ENCODE results near the gene ELOVL2. TPM values are rescaled to one million over a fixed set of nuclear protein-coding genes. Genes with fewer than 3 reads are reported as not detected.

The ELOVL2 gene
- total and polyA plus RNA-seq, 7 donors = 0.16 to 0.83 (median 0.41) TPM; not detected in 2

DNA sequence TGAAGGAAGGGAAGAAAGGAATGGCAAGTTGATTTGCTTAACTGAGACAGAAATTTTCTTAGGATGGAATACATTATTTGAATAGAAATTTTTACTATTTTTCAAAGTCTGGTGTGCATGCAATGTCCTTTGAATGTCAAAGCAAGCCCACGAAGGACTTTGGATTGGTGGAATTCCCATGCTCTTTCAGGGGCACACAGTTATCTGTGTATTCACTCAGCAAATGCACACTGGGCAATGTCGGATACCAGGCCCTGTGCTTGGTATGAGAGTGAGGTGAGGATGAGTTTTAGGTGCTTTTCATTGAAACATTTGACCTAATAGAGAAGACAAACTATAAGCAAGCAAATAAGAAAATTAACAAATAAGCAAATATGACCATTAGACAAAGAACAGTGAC, 83.9 kb downstream of the ELOVL2 start:
- DNase-seq = no peak
- Histone ChIP-seq H3K27ac (no peak overlapping the region), H3K4me3 (no peak overlapping the region), H3K36me3 (no peaks in the 10 kb centered on the region), H3K4me1 (no peaks in the 10 kb centered on the region), H3K9me3 (no peaks in the 10 kb centered on the region), H3K27me3 (no peaks in the 10 kb centered on the region)
- WGBS, 2 donors = 83 to 88% methylated on average over 2 of the region's 2 CpGs
- TF ChIP-seq, protein P1, sequence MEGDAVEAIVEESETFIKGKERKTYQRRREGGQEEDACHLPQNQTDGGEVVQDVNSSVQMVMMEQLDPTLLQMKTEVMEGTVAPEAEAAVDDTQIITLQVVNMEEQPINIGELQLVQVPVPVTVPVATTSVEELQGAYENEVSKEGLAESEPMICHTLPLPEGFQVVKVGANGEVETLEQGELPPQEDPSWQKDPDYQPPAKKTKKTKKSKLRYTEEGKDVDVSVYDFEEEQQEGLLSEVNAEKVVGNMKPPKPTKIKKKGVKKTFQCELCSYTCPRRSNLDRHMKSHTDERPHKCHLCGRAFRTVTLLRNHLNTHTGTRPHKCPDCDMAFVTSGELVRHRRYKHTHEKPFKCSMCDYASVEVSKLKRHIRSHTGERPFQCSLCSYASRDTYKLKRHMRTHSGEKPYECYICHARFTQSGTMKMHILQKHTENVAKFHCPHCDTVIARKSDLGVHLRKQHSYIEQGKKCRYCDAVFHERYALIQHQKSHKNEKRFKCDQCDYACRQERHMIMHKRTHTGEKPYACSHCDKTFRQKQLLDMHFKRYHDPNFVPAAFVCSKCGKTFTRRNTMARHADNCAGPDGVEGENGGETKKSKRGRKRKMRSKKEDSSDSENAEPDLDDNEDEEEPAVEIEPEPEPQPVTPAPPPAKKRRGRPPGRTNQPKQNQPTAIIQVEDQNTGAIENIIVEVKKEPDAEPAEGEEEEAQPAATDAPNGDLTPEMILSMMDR (IDR thresholded peaks at IDR 0.05) = no peak
- TF ChIP-seq EP300 (IDR thresholded peaks at IDR 0.05) (no peak), POLR2AphosphoS5 (IDR thresholded peaks at IDR 0.05) (no peak), POLR2A (IDR thresholded peaks at IDR 0.05) (no peak)
- intact Hi-C loops (cut with DNase I) = no loop called here

DNA sequence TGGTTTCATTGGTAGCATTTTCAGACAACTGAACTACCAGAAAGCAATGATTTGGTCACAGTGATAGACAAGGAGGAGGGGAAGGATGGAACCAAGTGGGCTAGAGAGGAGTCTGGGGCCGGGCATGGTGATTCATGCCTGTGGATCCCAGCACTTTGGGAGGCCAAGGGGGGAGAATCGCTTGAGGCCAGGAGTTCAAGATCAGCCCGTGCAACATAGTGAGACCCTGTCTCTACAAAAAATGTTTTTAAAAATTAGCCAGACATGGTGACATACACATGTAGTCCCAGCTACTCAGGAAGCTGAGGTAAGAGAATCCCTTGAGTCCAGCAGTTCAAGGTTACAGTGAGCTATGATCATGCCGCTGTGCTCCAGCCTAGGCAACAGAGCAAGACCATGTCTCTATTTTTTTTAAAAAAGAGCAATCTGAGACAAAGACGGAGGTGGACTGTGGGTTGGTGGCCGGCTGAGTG, 86.7 kb downstream of the ELOVL2 start:
- Histone ChIP-seq H3K4me3 (no peak overlapping the region), H3K27me3 (no peaks in the 10 kb centered on the region), H3K27ac (no peak overlapping the region), H3K36me3 (no peaks in the 10 kb centered on the region), H3K9me3 (no peaks in the 10 kb centered on the region), H3K4me1 (no peaks in the 10 kb centered on the region)
- intact Hi-C loops (cut with DNase I) = loop anchor here (10.0 kb wide), 1 partner anchor 107 kb away; no protein-coding TSS in a partner anchor
- 82 to 95% methylated on average over 6 of the region's 6 CpGs for WGBS, 2 donors
- no peak for TF ChIP-seq POLR2AphosphoS5 (IDR thresholded peaks at IDR 0.05)
- no peak for TF ChIP-seq POLR2A (IDR thresholded peaks at IDR 0.05)
- no peak for TF ChIP-seq EP300 (IDR thresholded peaks at IDR 0.05)
- TF ChIP-seq, protein P1 (IDR thresholded peaks at IDR 0.05) = no peak
- DNase-seq = no peak

DNA sequence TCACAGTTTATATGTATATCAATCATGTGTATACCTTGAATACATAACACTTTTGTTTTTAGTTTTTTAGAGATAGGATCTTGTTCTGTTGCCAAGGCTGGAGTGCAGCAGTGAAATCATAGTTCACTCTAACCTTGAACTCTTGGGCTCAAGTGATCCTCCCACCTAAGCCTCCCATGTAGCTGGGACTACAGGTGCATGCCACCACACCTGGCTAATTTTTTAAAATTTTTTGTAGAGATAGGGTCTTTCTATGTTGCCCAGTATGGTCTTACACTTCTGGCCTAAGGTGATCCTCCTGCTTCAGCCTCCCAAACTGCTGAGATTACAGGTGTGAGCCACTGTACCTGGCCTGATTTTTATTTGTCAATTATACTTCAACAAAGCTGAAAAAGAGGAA, 87.3 kb downstream of the ELOVL2 start:
- H3K27me3 ChIP-seq = no peaks in the 10 kb centered on the region
- no peaks in the 10 kb centered on the region for H3K4me1 ChIP-seq
- intact Hi-C loops (cut with DNase I) = loop anchor here (10.0 kb wide), 1 partner anchor 108 kb away; no protein-coding TSS in a partner anchor
- H3K9me3 ChIP-seq = no peaks in the 10 kb centered on the region
- no peak overlapping the region for H3K27ac ChIP-seq
- H3K36me3 ChIP-seq = no peaks in the 10 kb centered on the region
- no peak overlapping the region for H3K4me3 ChIP-seq
- TF ChIP-seq EP300 (IDR thresholded peaks at IDR 0.05) (no peak), POLR2A (IDR thresholded peaks at IDR 0.05) (no peak), POLR2AphosphoS5 (IDR thresholded peaks at IDR 0.05) (no peak)
- TF ChIP-seq, protein P1 (IDR thresholded peaks at IDR 0.05) = no peak
- no peak for DNase-seq

DNA sequence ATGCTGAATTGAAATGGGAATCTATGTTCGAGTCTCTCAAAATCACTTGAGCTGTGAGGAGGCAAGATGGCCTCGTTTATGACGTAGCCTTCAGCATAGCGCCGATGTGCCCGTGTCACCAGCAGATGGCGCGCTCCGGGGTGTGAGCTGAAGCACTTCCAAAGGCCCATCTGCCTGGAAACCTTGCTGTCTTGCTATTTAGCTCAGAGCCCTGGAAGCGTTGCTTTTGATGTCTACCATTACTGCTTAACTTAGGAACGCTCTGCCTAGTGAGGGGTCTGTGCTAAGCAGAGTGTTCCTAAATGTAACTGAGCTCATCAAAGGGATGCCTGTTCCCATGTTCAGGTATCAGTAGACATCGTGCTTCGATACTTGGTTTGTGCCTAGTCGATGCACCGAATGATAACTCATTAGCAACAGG, 89.5 kb downstream of the ELOVL2 start:
- intact Hi-C loops (cut with DNase I) = loop anchor here (10.0 kb wide), 1 partner anchor 110 kb away; no protein-coding TSS in a partner anchor
- no peak for DNase-seq
- H3K27me3 ChIP-seq = no peaks in the 10 kb centered on the region

More for the DNA sequence above, 89.5 kb downstream of the ELOVL2 start:
- no peak overlapping the region for H3K27ac ChIP-seq
- WGBS, 2 donors = 29 to 38% methylated on average over 15 of the region's 15 CpGs
- TF ChIP-seq, protein P1 (IDR thresholded peaks at IDR 0.05) = peak in 2 of 4 experiments; percentile 8 to 27
- no peak for TF ChIP-seq POLR2A (IDR thresholded peaks at IDR 0.05)
- H3K36me3 ChIP-seq = no peaks in the 10 kb centered on the region
- no peaks in the 10 kb centered on the region for H3K9me3 ChIP-seq
- H3K4me3 ChIP-seq = no peak overlapping the region
- no peaks in the 10 kb centered on the region for H3K4me1 ChIP-seq

Data from sigmoid colon (tissue), 7 donors.